ENCODE results near the gene MBP.
"Not testable (repeated sequence)": the region's sequence is repeated elsewhere in the genome, so short reads cannot be mapped to it uniquely, and the experiment has no call there.

Gene MBP

DNA sequence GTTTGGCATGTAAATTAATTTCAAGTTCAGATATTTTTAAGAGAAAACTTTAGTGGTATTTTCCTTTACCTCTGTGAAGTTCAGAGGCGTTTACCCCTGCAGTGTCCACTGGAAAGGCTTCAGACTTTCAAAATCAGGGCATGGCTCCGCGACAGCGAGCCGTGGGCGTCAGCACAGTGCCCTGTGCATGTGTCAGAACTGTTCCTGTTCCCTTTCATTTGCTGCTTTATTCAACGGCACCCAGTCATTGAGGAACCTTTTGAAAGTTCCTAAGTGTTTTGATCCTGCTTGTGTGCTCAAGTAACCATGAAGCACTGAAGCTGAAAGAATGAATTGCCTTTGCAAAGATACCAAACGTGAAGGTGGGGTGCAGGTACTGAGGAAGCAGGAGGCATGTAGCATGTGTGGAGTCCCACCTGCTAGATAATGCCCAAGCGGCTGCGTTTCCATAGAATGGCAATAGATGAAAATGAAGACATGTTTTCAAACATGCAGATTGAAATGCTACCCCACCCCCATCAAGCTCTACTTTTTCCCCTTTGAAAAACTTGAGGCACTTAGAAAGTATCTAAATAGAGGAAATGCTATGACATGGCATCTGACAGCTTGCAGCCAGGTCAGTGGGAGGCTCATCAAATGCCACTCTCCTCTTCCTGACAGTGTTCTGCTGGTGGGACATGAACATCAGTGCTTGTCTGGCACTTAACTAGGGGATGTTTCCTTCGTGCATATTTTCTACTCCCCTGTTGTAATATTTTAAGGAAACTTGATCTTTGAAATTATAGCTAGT, 161.6 kb downstream of the MBP start:
- no peak for DNase-seq

DNA sequence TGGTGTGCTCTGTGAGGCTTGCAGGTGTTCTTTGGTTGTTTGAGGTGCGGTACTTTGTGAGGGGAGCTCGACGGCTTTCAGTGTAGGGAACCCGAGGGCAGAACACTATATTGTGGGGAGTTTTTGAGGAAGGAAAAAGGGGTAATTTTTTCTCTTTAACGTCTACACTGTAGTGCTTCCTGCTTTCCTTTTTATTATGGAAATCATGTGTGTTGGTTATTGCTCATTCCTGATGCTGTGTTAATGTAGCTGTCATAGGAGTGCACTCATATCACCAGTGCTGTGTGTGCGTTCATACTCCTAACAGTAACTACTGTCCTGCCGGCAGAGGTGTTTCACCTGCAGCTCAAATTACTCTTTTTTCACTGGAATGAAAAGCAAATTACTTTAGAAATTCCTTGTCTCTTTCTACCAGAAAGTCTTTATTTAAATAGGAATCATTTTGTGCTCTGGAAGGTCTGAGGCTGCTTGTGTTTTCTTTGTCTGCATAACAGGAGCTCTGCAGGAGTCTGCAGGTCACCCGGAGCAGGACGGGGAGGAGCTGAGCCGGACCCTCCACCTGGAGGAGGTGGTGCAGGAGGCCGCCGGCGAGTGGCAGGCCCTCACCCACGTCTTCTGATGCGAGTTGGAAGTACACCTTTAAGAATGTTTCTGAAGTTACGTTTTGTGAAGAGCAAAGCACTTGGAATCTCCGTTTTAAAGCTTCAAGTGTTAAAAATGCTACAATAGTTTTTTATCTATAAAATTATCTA, 164.7 kb downstream of the MBP start:
- DNase-seq: no peak

DNA sequence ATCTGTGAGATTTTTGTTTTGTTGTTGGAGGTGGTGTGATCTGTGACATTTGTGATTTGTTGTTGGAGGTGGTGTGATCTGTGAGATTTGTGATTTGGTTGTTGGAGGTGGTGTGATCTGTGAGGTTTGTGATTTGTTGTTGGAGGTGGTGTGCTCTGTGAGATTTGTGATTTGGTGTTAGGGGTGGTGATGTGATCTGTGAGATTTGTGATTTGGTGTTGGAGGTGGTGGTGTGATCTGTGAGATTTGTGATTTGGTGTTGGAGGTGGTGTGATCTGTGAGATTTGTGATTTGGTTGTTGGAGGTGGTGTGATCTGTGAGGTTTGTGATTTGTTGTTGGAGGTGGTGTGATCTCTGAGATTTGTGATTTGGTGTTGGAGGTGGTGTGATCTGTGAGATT, 165.3 kb downstream of the MBP start:
- not testable (repeated sequence) for DNase-seq

GRCh38 chr18:76965555-76966151, 166.9 kb downstream of the MBP start:
- not testable (repeated sequence) for DNase-seq

GRCh38 chr18:76963936-76964335, 168.6 kb downstream of the MBP start:
- DNase-seq: no peak

GRCh38 chr18:76962851-76963250, 169.7 kb downstream of the MBP start:
- DNase-seq: no peak

DNA sequence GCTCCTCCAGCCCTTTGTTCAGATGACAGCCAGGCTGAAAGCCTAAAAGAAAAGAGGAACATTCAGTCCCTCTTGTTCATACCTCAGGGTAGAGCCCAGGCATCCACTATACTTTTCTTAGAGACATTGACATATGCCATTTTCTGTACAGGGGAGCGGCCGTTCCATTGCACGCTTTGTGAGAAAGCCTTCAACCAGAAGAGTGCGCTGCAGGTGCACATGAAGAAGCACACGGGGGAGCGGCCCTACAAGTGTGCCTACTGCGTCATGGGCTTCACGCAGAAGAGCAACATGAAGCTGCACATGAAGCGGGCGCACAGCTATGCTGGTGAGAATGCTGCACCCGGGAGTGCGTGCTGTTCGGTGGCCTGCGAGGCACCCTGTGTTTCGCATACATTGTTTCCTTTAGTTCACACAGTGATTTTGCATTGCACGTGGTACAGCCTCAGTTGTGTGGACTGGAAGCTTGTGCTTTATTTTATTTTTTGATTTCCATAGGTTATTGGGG, 172.0 kb downstream of the MBP start:
- DNase-seq: no peak

- no peak for DNase-seq
Observed at GRCh38 chr18:76959605-76960004, 173.0 kb downstream of the MBP start.

DNA sequence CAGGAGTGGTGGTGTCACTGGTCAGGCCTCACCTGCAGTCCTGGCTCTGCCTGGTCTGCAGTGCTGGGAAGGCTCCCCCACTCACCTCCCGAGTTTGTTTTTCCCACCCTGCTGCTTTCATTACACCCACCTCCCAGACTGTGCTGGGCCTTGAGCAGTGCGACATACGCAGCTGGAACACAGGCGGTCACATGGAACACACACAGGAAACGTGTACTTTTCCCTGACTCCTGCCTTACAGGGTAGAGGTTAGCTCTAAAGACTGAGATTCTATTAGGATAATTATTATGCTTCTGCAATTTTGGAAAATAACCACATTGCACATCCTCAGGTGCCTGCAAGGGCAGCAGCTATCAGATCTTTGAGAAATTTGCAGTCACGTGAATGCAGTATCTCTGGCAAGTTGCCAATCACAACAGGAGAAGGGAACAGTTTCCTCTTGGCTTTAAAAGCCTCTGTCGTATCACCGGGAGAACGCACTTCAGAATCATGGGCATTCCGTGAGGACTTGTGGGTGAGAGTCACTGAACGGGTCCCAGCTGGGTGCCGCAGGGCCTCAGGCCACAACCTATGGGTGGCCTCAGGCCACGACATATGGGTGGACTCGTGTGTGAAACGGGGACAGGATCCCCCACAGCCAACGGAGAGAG, 173.8 kb downstream of the MBP start:
- peak; percentile 7 for DNase-seq

DNA sequence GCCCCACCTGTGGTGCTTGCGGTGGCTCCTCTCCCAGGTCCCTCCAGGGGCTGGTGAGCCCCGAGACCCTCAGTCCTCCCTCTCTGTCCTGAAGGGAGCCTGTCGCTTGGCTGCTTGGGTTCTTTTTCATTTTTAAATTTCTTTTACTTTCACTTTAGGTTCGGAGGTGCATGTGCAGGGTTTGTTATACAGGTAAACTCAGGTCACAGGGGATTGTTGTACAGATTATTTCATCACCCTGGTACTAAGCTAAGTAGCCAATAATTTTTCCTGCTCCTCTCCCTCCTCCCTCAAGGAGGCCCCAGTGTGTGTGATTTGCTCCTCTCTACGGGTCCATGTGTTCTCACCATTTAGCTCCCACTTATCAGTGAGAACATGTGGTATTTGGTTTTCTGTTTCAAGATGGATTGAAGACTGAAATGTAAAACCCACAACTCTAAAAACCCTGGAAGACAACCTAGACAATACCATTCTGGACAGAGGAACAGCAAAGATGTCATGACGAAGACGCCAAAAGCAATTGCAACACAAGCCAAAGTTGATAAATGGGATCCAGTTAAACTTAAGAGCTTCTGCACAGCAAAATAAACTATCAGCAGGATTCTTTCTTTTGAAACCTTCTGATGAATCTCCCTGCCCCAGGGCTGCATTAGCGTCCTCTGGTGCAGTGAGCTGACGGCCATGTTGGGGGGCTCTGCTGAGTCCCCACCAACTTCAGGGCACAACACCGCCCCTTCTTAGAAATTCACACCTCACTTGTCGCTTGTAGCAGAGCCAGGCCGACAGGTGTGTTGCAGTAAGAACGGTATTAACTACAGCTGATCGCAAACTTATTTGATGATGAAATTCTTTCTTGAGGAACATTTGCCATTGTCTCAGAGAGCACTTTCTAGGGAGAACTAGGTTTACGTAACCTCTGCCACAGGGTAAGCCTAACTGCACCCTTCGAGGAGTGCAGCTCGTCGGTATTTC, 174.9 kb downstream of the MBP start:
- no peak for DNase-seq

GRCh38 chr18:76956648-76957047, 175.9 kb downstream of the MBP start:
- DNase-seq: no peak

- DNase-seq: no peak
Observed at GRCh38 chr18:76955524-76956170, 176.9 kb downstream of the MBP start.

GRCh38 chr18:76953583-76954233, 178.9 kb downstream of the MBP start:
- DNase-seq: no peak

DNA sequence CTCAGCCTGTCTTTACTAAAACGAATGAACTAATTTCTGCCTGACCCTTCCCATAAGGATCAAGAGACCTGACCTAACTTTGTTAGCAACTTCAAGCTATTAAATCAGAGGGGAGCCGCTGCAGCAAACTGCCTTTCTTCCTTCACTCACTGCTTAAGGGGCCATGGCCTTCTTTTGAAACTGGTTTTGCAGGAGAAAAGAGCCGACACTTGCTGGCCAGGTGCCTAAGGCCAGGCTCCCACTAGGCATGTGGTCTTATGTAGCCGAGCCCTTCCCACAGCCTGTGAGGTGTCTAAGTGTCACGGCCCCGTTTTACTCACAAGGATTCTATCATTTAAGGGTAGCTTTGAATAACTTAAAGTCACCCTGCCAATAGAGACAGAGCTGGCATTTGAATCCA, 179.4 kb downstream of the MBP start:
- DNase-seq: no peak

DNA sequence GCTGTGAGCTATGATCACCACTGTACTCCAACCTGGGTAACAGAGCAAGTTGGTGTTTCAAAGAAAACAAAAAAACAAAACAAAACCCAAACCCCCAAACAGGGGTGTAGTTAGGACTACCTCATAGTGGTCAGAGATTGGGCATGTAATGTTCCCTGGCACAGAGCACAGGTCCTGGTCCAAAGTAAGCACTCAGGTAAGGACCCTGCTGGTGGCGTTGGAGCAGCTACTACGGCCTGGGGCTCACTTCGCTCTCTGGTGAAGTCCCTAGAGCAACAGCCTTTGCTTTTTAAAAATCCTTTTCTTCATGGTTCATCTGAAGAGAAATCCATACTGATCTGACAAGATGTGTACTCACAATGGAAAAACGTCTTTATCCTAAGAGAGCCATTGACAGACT, 179.8 kb downstream of the MBP start:
- DNase-seq: no peak

- DNase-seq: no peak
Observed at GRCh38 chr18:76951456-76952247, 180.9 kb downstream of the MBP start.

DNA sequence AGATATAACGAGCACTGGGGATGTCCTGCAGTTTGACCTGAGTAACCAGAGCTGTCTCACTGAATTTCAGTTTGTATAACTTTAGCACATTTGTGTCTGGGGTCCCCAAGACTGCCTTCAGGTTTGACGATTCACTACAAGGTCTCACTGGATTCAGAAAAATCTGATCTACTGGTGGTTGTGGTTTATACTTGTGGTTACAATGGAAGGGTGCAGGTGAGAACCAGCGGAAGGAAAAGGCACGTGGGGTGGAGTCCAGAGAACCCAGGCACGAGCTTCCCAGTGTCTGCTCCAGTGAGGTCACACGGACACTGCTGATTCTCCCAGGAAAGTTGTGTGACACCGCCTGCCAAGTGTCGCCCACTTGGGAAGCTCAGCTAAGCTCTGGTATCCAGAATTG, 184.2 kb downstream of the MBP start:
- DNase-seq: no peak

DNA sequence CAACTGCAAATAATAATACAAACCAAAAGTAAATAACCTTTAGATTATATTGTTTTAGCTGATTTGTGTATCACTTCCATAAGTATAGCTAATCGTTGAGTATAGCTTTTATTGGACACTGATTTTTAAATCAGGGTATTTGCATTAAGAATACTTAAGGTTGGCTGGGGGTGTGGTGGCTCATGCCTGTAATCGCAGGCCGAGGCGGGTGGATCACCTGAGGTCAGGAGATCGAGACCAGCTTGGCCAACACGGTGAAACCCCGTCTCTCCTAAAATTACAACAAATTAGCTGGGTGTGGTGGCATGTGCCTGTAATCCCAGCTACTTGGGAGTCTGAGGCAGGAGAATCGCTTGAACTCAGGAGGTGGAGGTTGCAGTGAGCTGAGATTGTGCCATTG, 188.2 kb downstream of the MBP start:
- not testable (repeated sequence) for DNase-seq

DNA sequence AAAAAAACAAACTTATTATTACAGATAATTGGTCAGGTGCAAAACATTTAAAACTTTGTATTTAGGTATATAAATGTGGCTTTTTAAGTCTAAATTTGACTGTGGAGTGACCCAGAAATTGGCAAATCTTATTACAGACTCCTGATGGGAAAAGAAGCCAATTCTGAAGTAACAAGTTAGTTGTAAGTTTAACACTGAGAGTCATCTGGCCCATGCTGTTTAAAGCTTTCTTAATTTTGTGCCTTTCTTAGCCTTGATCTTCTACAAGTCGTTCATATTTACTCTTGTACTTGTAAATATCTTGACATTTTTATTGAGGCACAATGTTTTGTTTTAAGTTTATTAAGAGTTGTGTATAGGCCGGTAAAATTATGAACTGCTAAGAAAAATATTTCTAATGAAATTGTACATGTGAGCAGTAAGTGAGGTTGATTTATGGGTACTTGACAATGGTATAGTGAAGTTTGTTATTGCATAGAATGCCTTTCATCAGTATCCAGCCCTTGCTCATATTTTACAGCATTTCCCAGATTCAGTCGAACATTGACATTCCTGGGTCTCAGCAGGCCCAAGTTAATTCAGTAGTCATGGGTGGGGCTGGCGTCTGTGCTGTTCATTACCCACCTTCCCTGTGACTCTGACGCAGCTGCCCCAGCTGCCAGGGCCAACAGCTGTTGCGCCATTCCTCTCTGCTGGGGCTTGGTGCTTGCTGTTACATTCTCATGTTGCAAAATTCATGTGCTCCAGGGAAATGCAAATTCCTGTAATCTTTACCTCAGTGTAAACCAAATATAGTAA, 188.8 kb downstream of the MBP start:
- DNase-seq: peak; percentile 8

Measured in fibroblast of skin of back (primary cell).